Measurements from ENCODE around the gene EIF2B2. TPM values are rescaled to one million over a fixed set of nuclear protein-coding genes. Genes with fewer than 3 reads are reported as not detected.

EIF2B2 gene
- polyA plus RNA-seq, 4 donors, result 36.2 to 50.8 (median 44.8) TPM

- H3K27ac ChIP-seq (ENCODE audit: low read depth in 1 of 3, low read length in 2 of 3), result no peak overlapping the region
- peaks cover 15 to 39% (median 33%) of the 10 kb centered on the region in 3 donors for H3K36me3 ChIP-seq (ENCODE audit: control insufficient read depth in 3 of 3, insufficient read depth in 2 of 3, low read depth in 1 of 3, low read length in 3 of 3)
- H3K27me3 ChIP-seq (ENCODE audit: control insufficient read depth in 3 of 3, insufficient read depth in 3 of 3, low read length in 3 of 3), result no peaks in the 10 kb centered on the region
- peaks cover 0 to 6% (median 3%) of the 10 kb centered on the region in 3 donors for H3K4me1 ChIP-seq (ENCODE audit: control insufficient read depth in 3 of 3, insufficient read depth in 2 of 3, low read depth in 1 of 3, low read length in 2 of 3)
- DNase-seq (no peak), FAIRE-seq (no peak)
- no peaks in the 10 kb centered on the region for H3K9me3 ChIP-seq (ENCODE audit: control insufficient read depth in 2 of 2, insufficient read depth in 1 of 2, low read depth in 1 of 2, low read length in 1 of 2)
- 85 to 88% (median 88%) methylated on average over 4 of the region's 4 CpGs for WGBS, 3 donors
- no peak overlapping the region for H3K4me3 ChIP-seq (ENCODE audit: low read depth in 1 of 3, low read length in 3 of 3)
These were observed 6.5 kb downstream of the EIF2B2 start for GRCh38 chr14:75009176-75009575.

- 94 to 98% (median 98%) methylated on average over 4 of the region's 4 CpGs for WGBS, 3 donors
- FAIRE-seq (no peak), DNase-seq (no peak)
- peaks cover 18 to 44% (median 32%) of the 10 kb centered on the region in 3 donors for H3K36me3 ChIP-seq (ENCODE audit: control insufficient read depth in 3 of 3, insufficient read depth in 2 of 3, low read depth in 1 of 3, low read length in 3 of 3)
- peaks cover 0 to 3% (median 0%) of the 10 kb centered on the region in 3 donors for H3K4me1 ChIP-seq (ENCODE audit: control insufficient read depth in 3 of 3, insufficient read depth in 2 of 3, low read depth in 1 of 3, low read length in 2 of 3)
- no peak overlapping the region for H3K4me3 ChIP-seq (ENCODE audit: low read depth in 1 of 3, low read length in 3 of 3)
- H3K27ac ChIP-seq (ENCODE audit: low read depth in 1 of 3, low read length in 2 of 3), result no peak overlapping the region
- H3K27me3 ChIP-seq (ENCODE audit: control insufficient read depth in 3 of 3, insufficient read depth in 3 of 3, low read length in 3 of 3), result no peaks in the 10 kb centered on the region
- H3K9me3 ChIP-seq (ENCODE audit: control insufficient read depth in 2 of 2, insufficient read depth in 1 of 2, low read depth in 1 of 2, low read length in 1 of 2), result no peaks in the 10 kb centered on the region
These were observed 7.9 kb downstream of the EIF2B2 start for GRCh38 chr14:75010472-75011093.

DNA sequence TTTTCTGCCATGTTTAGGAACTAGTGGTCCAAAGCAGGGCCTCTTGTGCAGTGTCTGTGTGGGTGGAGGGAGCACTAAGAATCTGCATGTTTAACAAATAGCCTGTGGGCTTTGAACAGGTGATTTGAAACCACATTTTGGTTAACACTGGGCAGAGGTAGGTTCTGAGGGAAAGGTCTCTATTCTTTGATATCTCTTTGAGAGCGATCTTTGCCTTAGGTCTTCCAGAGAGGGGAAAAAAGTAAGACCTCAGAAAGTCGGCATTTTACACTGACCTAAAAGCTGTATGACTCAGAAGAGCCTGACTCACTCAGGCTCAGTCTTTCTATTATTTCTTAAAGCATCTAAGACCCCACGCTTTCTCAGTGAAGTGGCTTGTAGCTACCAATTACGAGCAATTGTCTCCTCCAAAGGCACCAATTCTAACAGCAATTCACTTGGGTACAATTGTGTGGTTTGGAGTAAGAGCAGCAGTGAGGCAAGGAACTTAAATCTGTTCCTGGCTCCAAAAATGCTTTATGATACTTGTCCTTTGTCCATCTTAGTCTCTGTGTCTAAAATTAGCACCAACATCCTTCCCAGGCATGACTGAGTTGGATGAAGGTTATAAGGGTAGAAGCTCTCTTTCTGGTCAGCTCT lies 8.8 kb downstream of the EIF2B2 start:
- H3K36me3 ChIP-seq (ENCODE audit: control insufficient read depth in 3 of 3, insufficient read depth in 2 of 3, low read depth in 1 of 3, low read length in 3 of 3), result peaks cover 21 to 46% (median 31%) of the 10 kb centered on the region in 3 donors
- peak overlapping the region in 1 of 3 donors; percentile 50 for H3K27ac ChIP-seq (ENCODE audit: low read depth in 1 of 3, low read length in 2 of 3)
- peaks cover 0 to 3% (median 0%) of the 10 kb centered on the region in 3 donors for H3K4me1 ChIP-seq (ENCODE audit: control insufficient read depth in 3 of 3, insufficient read depth in 2 of 3, low read depth in 1 of 3, low read length in 2 of 3)
- no peaks in the 10 kb centered on the region for H3K9me3 ChIP-seq (ENCODE audit: control insufficient read depth in 2 of 2, insufficient read depth in 1 of 2, low read depth in 1 of 2, low read length in 1 of 2)
- FAIRE-seq, result no peak
- no peak for DNase-seq
- no peaks in the 10 kb centered on the region for H3K27me3 ChIP-seq (ENCODE audit: control insufficient read depth in 3 of 3, insufficient read depth in 3 of 3, low read length in 3 of 3)
- 63 to 72% (median 67%) methylated on average over 4 of the region's 4 CpGs for WGBS, 3 donors
- no peak overlapping the region for H3K4me3 ChIP-seq (ENCODE audit: low read depth in 1 of 3, low read length in 3 of 3)

DNA sequence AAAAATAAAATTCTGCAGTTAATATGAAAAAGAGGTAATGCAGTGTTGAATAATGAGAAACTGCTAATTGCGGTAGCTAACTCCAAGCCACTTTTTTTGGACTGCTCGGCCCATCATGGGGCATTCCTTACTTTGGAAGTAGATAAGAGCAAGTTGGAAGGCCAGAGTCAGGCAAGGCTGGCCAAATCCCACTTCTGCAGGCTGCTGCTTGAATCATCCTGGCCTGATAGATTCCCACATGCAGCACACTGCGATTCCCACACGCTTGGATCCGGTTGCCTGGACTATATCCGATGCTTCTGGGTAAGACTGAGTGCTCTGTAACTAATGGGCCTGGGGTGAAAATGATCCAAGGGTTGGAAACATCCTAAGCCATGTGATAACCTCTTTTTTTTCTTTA lies 10.6 kb downstream of the EIF2B2 start:
- no peak overlapping the region for H3K27ac ChIP-seq (ENCODE audit: low read depth in 1 of 3, low read length in 2 of 3)
- H3K4me1 ChIP-seq (ENCODE audit: control insufficient read depth in 3 of 3, insufficient read depth in 2 of 3, low read depth in 1 of 3, low read length in 2 of 3), result peaks cover 0 to 3% (median 3%) of the 10 kb centered on the region in 3 donors
- FAIRE-seq (no peak), DNase-seq (no peak)
- peaks cover 29 to 44% (median 32%) of the 10 kb centered on the region in 3 donors for H3K36me3 ChIP-seq (ENCODE audit: control insufficient read depth in 3 of 3, insufficient read depth in 2 of 3, low read depth in 1 of 3, low read length in 3 of 3)
- H3K27me3 ChIP-seq (ENCODE audit: control insufficient read depth in 3 of 3, insufficient read depth in 3 of 3, low read length in 3 of 3), result no peaks in the 10 kb centered on the region
- no peaks in the 10 kb centered on the region for H3K9me3 ChIP-seq (ENCODE audit: control insufficient read depth in 2 of 2, insufficient read depth in 1 of 2, low read depth in 1 of 2, low read length in 1 of 2)
- no peak overlapping the region for H3K4me3 ChIP-seq (ENCODE audit: low read depth in 1 of 3, low read length in 3 of 3)
- 87 to 94% (median 90%) methylated on average over 6 of the region's 6 CpGs for WGBS, 3 donors

DNA sequence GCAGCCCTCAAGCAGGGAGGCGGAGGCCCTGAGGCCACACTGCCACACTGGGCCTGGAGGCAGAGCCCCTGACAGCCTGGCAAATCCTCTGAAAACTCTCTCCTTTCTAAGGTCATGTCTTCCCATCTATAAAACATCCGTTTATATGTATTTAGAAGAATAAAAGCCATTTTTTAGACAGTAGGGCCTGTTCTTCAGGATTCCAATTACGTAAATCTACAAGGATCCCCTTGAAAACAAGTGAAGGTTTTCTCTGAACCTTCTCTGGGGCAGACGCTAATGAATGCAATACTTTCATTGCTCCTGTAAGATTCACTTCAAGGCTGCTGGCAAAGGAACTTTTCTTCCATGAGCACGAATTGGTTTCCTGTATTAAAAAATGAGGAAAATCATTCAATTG lies 12.8 kb downstream of the EIF2B2 start:
- 87 to 92% (median 88%) methylated on average over 5 of the region's 5 CpGs for WGBS, 3 donors
- Histone ChIP-seq H3K9me3 (ENCODE audit: control insufficient read depth in 2 of 2, insufficient read depth in 1 of 2, low read depth in 1 of 2, low read length in 1 of 2) (no peaks in the 10 kb centered on the region), H3K4me3 (ENCODE audit: low read depth in 1 of 3, low read length in 3 of 3) (no peak overlapping the region), H3K4me1 (ENCODE audit: control insufficient read depth in 3 of 3, insufficient read depth in 2 of 3, low read depth in 1 of 3, low read length in 2 of 3) (peaks cover 0 to 10% (median 3%) of the 10 kb centered on the region in 3 donors), H3K27me3 (ENCODE audit: control insufficient read depth in 3 of 3, insufficient read depth in 3 of 3, low read length in 3 of 3) (no peaks in the 10 kb centered on the region), H3K36me3 (ENCODE audit: control insufficient read depth in 3 of 3, insufficient read depth in 2 of 3, low read depth in 1 of 3, low read length in 3 of 3) (peaks cover 25 to 31% (median 27%) of the 10 kb centered on the region in 3 donors), H3K27ac (ENCODE audit: low read depth in 1 of 3, low read length in 2 of 3) (no peak overlapping the region)
- DNase-seq (no peak), FAIRE-seq (no peak)

- H3K36me3 ChIP-seq (ENCODE audit: control insufficient read depth in 3 of 3, insufficient read depth in 2 of 3, low read depth in 1 of 3, low read length in 3 of 3), result peaks cover 25 to 28% (median 27%) of the 10 kb centered on the region in 3 donors
- 93 to 98% (median 95%) methylated on average over 3 of the region's 3 CpGs for WGBS, 3 donors
- H3K27ac ChIP-seq (ENCODE audit: low read depth in 1 of 3, low read length in 2 of 3), result no peak overlapping the region
- DNase-seq, result no peak
- H3K4me3 ChIP-seq (ENCODE audit: low read depth in 1 of 3, low read length in 3 of 3), result no peak overlapping the region
- FAIRE-seq, result no peak
- peaks cover 0 to 10% (median 0%) of the 10 kb centered on the region in 3 donors for H3K4me1 ChIP-seq (ENCODE audit: control insufficient read depth in 3 of 3, insufficient read depth in 2 of 3, low read depth in 1 of 3, low read length in 2 of 3)
- no peaks in the 10 kb centered on the region for H3K27me3 ChIP-seq (ENCODE audit: control insufficient read depth in 3 of 3, insufficient read depth in 3 of 3, low read length in 3 of 3)
- H3K9me3 ChIP-seq (ENCODE audit: control insufficient read depth in 2 of 2, insufficient read depth in 1 of 2, low read depth in 1 of 2, low read length in 1 of 2), result no peaks in the 10 kb centered on the region
These were observed 14.1 kb downstream of the EIF2B2 start for GRCh38 chr14:75016815-75017214.

GRCh38 chr14:75018694-75019093 lies 16.0 kb downstream of the EIF2B2 start:
- peaks cover 0 to 10% (median 0%) of the 10 kb centered on the region in 3 donors for H3K4me1 ChIP-seq (ENCODE audit: control insufficient read depth in 3 of 3, insufficient read depth in 2 of 3, low read depth in 1 of 3, low read length in 2 of 3)
- FAIRE-seq (no peak), DNase-seq (peak; percentile 79 to 91)
- H3K36me3 ChIP-seq (ENCODE audit: control insufficient read depth in 3 of 3, insufficient read depth in 2 of 3, low read depth in 1 of 3, low read length in 3 of 3), result peaks cover 17 to 28% (median 19%) of the 10 kb centered on the region in 3 donors
- no peaks in the 10 kb centered on the region for H3K27me3 ChIP-seq (ENCODE audit: control insufficient read depth in 3 of 3, insufficient read depth in 3 of 3, low read length in 3 of 3)
- H3K4me3 ChIP-seq (ENCODE audit: low read depth in 1 of 3, low read length in 3 of 3), result no peak overlapping the region
- 11 to 67% (median 48%) methylated on average over 3 of the region's 3 CpGs for WGBS, 3 donors
- H3K9me3 ChIP-seq (ENCODE audit: control insufficient read depth in 2 of 2, insufficient read depth in 1 of 2, low read depth in 1 of 2, low read length in 1 of 2), result no peaks in the 10 kb centered on the region
- peak overlapping the region in 2 of 3 donors; percentile 17 to 52 for H3K27ac ChIP-seq (ENCODE audit: low read depth in 1 of 3, low read length in 2 of 3)

GRCh38 chr14:75022655-75023054 lies 19.9 kb downstream of the EIF2B2 start:
- H3K27ac ChIP-seq (ENCODE audit: low read depth in 1 of 3, low read length in 2 of 3), result no peak overlapping the region

More at GRCh38 chr14:75022655-75023054, 19.9 kb downstream of the EIF2B2 start:
- Histone ChIP-seq H3K9me3 (ENCODE audit: control insufficient read depth in 2 of 2, insufficient read depth in 1 of 2, low read depth in 1 of 2, low read length in 1 of 2) (no peaks in the 10 kb centered on the region), H3K4me1 (ENCODE audit: control insufficient read depth in 3 of 3, insufficient read depth in 2 of 3, low read depth in 1 of 3, low read length in 2 of 3) (peaks cover 0 to 12% (median 2%) of the 10 kb centered on the region in 3 donors), H3K36me3 (ENCODE audit: control insufficient read depth in 3 of 3, insufficient read depth in 2 of 3, low read depth in 1 of 3, low read length in 3 of 3) (peaks cover 3 to 16% (median 4%) of the 10 kb centered on the region in 3 donors), H3K4me3 (ENCODE audit: low read depth in 1 of 3, low read length in 3 of 3) (no peak overlapping the region), H3K27me3 (ENCODE audit: control insufficient read depth in 3 of 3, insufficient read depth in 3 of 3, low read length in 3 of 3) (no peaks in the 10 kb centered on the region)
- WGBS, 3 donors, result 77 to 88% (median 79%) methylated on average over 8 of the region's 8 CpGs
- FAIRE-seq (no peak), DNase-seq (no peak)
